ENCODE measurements around the gene CSF1. TPM values are rescaled to one million over a fixed set of nuclear protein-coding genes. Genes with fewer than 3 reads are reported as not detected.

CSF1 gene
- total RNA-seq, 2 donors from 2014 or later: 14.1 to 18.1 TPM

GRCh38 chr1:109979489-109980091 is 68.9 kb downstream of the CSF1 start:
- DNase-seq: peak; percentile 35
- Histone ChIP-seq H3K4me1 (peaks cover 11% of the 10 kb centered on the region), H3K4me3 (no peak overlapping the region), H3K27ac (no peak overlapping the region), H3K36me3 (no peaks in the 10 kb centered on the region), H3K9me3 (no peaks in the 10 kb centered on the region), H3K27me3 (no peaks in the 10 kb centered on the region), H3K9ac (ENCODE audit: low read depth in 2 of 2, low read length in 2 of 2) (no peak overlapping the region)
- intact Hi-C loops (cut with DNase I): loop anchor here (5.0 to 10.0 kb wide), 4 partner anchors 52 to 435 kb away; partner anchors contain the start of gene GNAI3
- TF ChIP-seq, protein P1, sequence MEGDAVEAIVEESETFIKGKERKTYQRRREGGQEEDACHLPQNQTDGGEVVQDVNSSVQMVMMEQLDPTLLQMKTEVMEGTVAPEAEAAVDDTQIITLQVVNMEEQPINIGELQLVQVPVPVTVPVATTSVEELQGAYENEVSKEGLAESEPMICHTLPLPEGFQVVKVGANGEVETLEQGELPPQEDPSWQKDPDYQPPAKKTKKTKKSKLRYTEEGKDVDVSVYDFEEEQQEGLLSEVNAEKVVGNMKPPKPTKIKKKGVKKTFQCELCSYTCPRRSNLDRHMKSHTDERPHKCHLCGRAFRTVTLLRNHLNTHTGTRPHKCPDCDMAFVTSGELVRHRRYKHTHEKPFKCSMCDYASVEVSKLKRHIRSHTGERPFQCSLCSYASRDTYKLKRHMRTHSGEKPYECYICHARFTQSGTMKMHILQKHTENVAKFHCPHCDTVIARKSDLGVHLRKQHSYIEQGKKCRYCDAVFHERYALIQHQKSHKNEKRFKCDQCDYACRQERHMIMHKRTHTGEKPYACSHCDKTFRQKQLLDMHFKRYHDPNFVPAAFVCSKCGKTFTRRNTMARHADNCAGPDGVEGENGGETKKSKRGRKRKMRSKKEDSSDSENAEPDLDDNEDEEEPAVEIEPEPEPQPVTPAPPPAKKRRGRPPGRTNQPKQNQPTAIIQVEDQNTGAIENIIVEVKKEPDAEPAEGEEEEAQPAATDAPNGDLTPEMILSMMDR (IDR thresholded peaks at IDR 0.05): no peak

Other genes starting within 250 kb of the CSF1 start
- 10 to 100 TPM; 18.5 to 20.7 TPM for gene GSTM2, start 242.8 kb upstream of the CSF1 start, total RNA-seq
- 10 to 100 TPM in 1 of 2 donors, not detected in 1; 46.1 TPM for gene GSTM1, start 223.0 kb upstream of the CSF1 start, total RNA-seq
- gene GSTM5, start 198.6 kb upstream of the CSF1 start, total RNA-seq: 1 to 10 TPM; 2.0 to 3.0 TPM
- gene GSTM3, start 169.8 kb upstream of the CSF1 start, total RNA-seq: 10 to 100 TPM in 1 of 2 donors, 1 to 10 TPM in 1; 4.9 to 24.6 TPM
- gene EPS8L3, start 146.9 kb upstream of the CSF1 start, total RNA-seq: 100 to 1,000 TPM; 283 to 290 TPM
- gene AHCYL1, start 73.9 kb downstream of the CSF1 start, total RNA-seq: 100 to 1,000 TPM; 108 to 115 TPM
- gene STRIP1, start 123.8 kb downstream of the CSF1 start, total RNA-seq: 10 to 100 TPM; 27.9 to 34.1 TPM
- not detected for gene ALX3, start 159.8 kb downstream of the CSF1 start, total RNA-seq
- gene UBL4B, start 201.6 kb downstream of the CSF1 start, total RNA-seq: not detected
- gene SLC6A17, start 239.6 kb downstream of the CSF1 start, total RNA-seq: under 1 TPM in 1 of 2 donors, not detected in 1; 0.19 TPM